MM.1S (cell line): ENCODE measurements around the gene ADAMTS15.

ENCODE experiments used
- EZH2 ChIP-seq: fragments of 300-600 bp; sonication (generic); optimal IDR thresholded peaks from 2 replicates; pipeline ENCODE3; 2017; ENCODE audit warnings: low read depth, mild to moderate bottlenecking, antibody characterized with exemption, low read length, mixed read lengths
- TF ChIP-seq, protein P1 (sequence below): fragments of 300-600 bp; sonication (generic); IDR thresholded peaks from 2 replicates; pipeline ENCODE4 v1.5.1; 2016; ENCODE audit warnings: antibody characterized with exemption, low read length, mixed read lengths

DNA sequence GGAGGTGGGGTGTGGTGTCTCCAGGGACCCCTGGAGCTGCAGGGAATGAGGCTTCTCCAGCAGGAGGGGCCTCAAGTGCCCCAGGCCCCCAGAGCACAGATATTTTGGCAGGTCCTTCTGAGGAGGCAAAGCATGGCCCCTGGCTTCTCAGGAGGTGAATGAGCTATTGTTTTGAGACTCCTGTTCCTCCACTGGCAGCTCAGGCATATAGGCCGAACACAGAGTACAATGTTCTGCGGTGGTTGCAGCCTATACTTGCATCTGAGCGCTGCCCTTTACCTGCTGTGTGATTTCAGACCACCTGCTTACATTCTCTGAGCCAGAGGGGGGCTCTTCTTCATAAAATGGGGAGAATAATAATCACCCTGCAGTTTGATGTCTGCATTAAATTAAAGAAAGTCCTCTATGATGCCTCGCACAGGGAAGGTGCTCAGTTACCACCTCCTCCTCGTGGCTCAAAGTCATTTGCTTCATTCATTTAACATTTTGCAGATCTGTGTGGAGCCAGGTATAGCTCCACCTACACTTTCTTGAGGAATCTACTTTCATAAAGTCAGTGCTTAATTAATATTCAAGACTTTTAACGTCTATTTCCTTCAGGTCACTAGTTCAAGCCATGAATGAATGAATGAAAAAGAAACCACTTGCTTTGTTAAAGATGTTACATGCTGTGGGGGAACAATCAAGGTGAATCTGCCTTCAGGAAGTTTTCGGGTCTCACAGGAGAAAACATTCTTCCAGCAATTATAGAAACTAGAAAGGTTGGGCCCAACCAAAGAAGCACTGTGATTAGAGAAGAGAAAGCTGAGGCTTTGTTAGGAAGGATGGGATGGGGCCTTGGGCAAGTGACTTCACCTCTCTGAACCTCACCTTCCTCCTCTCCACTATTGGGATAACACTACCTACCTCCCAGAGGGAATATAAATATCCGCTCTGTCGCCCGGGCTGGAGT, 68.4 kb downstream of the ADAMTS15 start:
- TF ChIP-seq, protein P1, sequence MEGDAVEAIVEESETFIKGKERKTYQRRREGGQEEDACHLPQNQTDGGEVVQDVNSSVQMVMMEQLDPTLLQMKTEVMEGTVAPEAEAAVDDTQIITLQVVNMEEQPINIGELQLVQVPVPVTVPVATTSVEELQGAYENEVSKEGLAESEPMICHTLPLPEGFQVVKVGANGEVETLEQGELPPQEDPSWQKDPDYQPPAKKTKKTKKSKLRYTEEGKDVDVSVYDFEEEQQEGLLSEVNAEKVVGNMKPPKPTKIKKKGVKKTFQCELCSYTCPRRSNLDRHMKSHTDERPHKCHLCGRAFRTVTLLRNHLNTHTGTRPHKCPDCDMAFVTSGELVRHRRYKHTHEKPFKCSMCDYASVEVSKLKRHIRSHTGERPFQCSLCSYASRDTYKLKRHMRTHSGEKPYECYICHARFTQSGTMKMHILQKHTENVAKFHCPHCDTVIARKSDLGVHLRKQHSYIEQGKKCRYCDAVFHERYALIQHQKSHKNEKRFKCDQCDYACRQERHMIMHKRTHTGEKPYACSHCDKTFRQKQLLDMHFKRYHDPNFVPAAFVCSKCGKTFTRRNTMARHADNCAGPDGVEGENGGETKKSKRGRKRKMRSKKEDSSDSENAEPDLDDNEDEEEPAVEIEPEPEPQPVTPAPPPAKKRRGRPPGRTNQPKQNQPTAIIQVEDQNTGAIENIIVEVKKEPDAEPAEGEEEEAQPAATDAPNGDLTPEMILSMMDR: no peak
- no peak for TF ChIP-seq EZH2
